CD4-positive, CD25-positive, alpha-beta regulatory T cell (primary cell): ENCODE data around the gene STARD7. TPM values are rescaled to one million over a fixed set of nuclear protein-coding genes. Genes with fewer than 3 reads are reported as not detected.

Experiments used
- ATAC-seq, 2 donors: fragments of 150-1000 bp; cut with Tn5 transposase; one replicate each; pipeline ENCODE4 v1.10.0; 2021; ENCODE audit warnings: low read depth in 2 of 2, moderate number of reproducible peaks in 2 of 2, moderate library complexity in 1 of 2
- DNase-seq, 3 donors: peaks; one replicate each; pipeline versions ENCODE4 v3.0.0 to v3.0.0-alpha.2; 2012 to 2022; ENCODE audit warnings: mixed read lengths in 1 of 3
- H3K27ac ChIP-seq: one replicate; pipeline ENCODE4 v1.7.0; 2013; ENCODE audit warnings: mild to moderate bottlenecking, low read length; ENCODE audit not compliant: insufficient read depth, poor library complexity, severe bottlenecking
- H3K27me3 ChIP-seq: one replicate; pipeline ENCODE4 v1.7.0; 2013; ENCODE audit warnings: low read length; ENCODE audit not compliant: control insufficient read depth, insufficient read depth
- H3K36me3 ChIP-seq: one replicate; pipeline ENCODE4 v1.7.0; 2013; ENCODE audit warnings: mild to moderate bottlenecking, low read length, moderate library complexity; ENCODE audit not compliant: control insufficient read depth, insufficient read depth
- H3K4me1 ChIP-seq: 2 replicates; pipeline ENCODE4 v1.7.0; 2013; ENCODE audit warnings: mild to moderate bottlenecking, low read length; ENCODE audit not compliant: insufficient read depth, control insufficient read depth, poor library complexity, severe bottlenecking
- H3K4me3 ChIP-seq: one replicate; pipeline ENCODE4 v1.7.0; 2013; ENCODE audit warnings: low read depth, mild to moderate bottlenecking, low read length, moderate library complexity
- H3K9me3 ChIP-seq, 2 experiments: 1 replicate in 1 of 2; 2 replicates in 1 of 2; pipeline ENCODE4 v1.7.0; 2013; ENCODE audit warnings: low read length in 2 of 2, mild to moderate bottlenecking in 1 of 2, moderate library complexity in 1 of 2; ENCODE audit not compliant: control insufficient read depth in 2 of 2
- H3K27ac Mint-ChIP-seq, 3 donors: one replicate each; pipeline ENCODE4 v1.8.0; 2020 to 2022; ENCODE audit warnings: mild to moderate bottlenecking in 3 of 3, mixed read lengths in 3 of 3, moderate library complexity in 2 of 3
- H3K27me3 Mint-ChIP-seq: one replicate; pipeline ENCODE4 v1.8.0; 2022; ENCODE audit warnings: mild to moderate bottlenecking, mixed read lengths
- H3K36me3 Mint-ChIP-seq: one replicate; pipeline ENCODE4 v1.8.0; 2020; ENCODE audit warnings: mixed read lengths
- H3K4me1 Mint-ChIP-seq, 4 donors: one replicate each; pipeline ENCODE4 v1.8.0; 2020 to 2022; ENCODE audit warnings: mixed read lengths in 4 of 4, mild to moderate bottlenecking in 1 of 4
- H3K4me3 Mint-ChIP-seq, 4 donors: one replicate each; pipeline ENCODE4 v1.8.0; 2020 to 2022; ENCODE audit warnings: mild to moderate bottlenecking in 4 of 4, mixed read lengths in 4 of 4, moderate library complexity in 3 of 4
- H3K9me3 Mint-ChIP-seq, 7 donors: one replicate each; pipeline ENCODE4 v1.8.0; 2020 to 2022; ENCODE audit warnings: mixed read lengths in 7 of 7, mild to moderate bottlenecking in 3 of 7, moderate library complexity in 2 of 7
- polyA plus RNA-seq, 4 donors: library from polyadenylated mRNA; unstranded; fragments of 300-500 nt; fragmentation: Illumina TruSeq; gene quantifications; one replicate each; pipeline ENCODE4 v1.2.3, GENCODE V29; 2021
- total RNA-seq: library from RNA; stranded (reverse); gene quantifications from one replicate; pipeline ENCODE4 v1.2.3, GENCODE V29; 2022

Gene STARD7
- total and polyA plus RNA-seq, 5 donors from 2014 or later: 97.2 to 208 (median 196) TPM

- Mint-ChIP-seq H3K4me3 (no peak overlapping the region), H3K9me3 (peaks cover 0 to 2% (median 0%) of the 10 kb centered on the region in 7 donors), H3K36me3 (no peaks in the 10 kb centered on the region), H3K27ac (no peak overlapping the region), H3K27me3 (no peaks in the 10 kb centered on the region), H3K4me1 (peaks cover 12 to 25% (median 16%) of the 10 kb centered on the region in 4 donors)
- ATAC-seq: no peak
- Histone ChIP-seq H3K4me3 (no peak overlapping the region), H3K4me1 (no peaks in the 10 kb centered on the region), H3K27ac (no peak overlapping the region), H3K9me3 (no peaks in the 10 kb centered on the region), H3K36me3 (no peaks in the 10 kb centered on the region), H3K27me3 (no peaks in the 10 kb centered on the region)
- no peak for DNase-seq
Observed at GRCh38 chr2:96170626-96171025, 38.0 kb downstream of the STARD7 start.

- peaks cover 0 to 2% (median 0%) of the 10 kb centered on the region in 7 donors for H3K9me3 Mint-ChIP-seq
- no peaks in the 10 kb centered on the region for H3K9me3 ChIP-seq
- H3K27ac Mint-ChIP-seq: no peak overlapping the region
- no peaks in the 10 kb centered on the region for H3K27me3 ChIP-seq
- H3K27me3 Mint-ChIP-seq: no peaks in the 10 kb centered on the region
- H3K4me3 Mint-ChIP-seq: no peak overlapping the region
- peaks cover 2% of the 10 kb centered on the region for H3K4me1 ChIP-seq
- H3K36me3 Mint-ChIP-seq: no peaks in the 10 kb centered on the region
- DNase-seq (no peak), ATAC-seq (no peak)
- no peak overlapping the region for H3K27ac ChIP-seq
- no peak overlapping the region for H3K4me3 ChIP-seq
- peaks cover 12 to 27% (median 17%) of the 10 kb centered on the region in 4 donors for H3K4me1 Mint-ChIP-seq
- H3K36me3 ChIP-seq: no peaks in the 10 kb centered on the region
Observed at GRCh38 chr2:96169868-96170507, 38.6 kb downstream of the STARD7 start.

GRCh38 chr2:96167407-96168013 is 41.1 kb downstream of the STARD7 start:
- H3K27me3 ChIP-seq: no peaks in the 10 kb centered on the region
- no peaks in the 10 kb centered on the region for H3K27me3 Mint-ChIP-seq
- H3K27ac Mint-ChIP-seq: peak overlapping the region in 2 of 3 donors; percentile 68 to 83
- peaks cover 26% of the 10 kb centered on the region for H3K4me1 ChIP-seq
- peaks cover 17 to 41% (median 29%) of the 10 kb centered on the region in 4 donors for H3K4me1 Mint-ChIP-seq
- ATAC-seq (no peak), DNase-seq (no peak)
- no peak overlapping the region for H3K4me3 ChIP-seq
- no peaks in the 10 kb centered on the region for H3K9me3 ChIP-seq
- peaks cover 0 to 2% (median 0%) of the 10 kb centered on the region in 7 donors for H3K9me3 Mint-ChIP-seq
- no peaks in the 10 kb centered on the region for H3K36me3 Mint-ChIP-seq
- H3K4me3 Mint-ChIP-seq: peak overlapping the region in 1 of 4 donors; percentile 56
- no peak overlapping the region for H3K27ac ChIP-seq
- no peaks in the 10 kb centered on the region for H3K36me3 ChIP-seq

GRCh38 chr2:96164459-96165184 is 44.0 kb downstream of the STARD7 start:
- no peaks in the 10 kb centered on the region for H3K36me3 ChIP-seq
- Mint-ChIP-seq H3K27me3 (no peaks in the 10 kb centered on the region), H3K9me3 (peaks cover 0 to 2% (median 0%) of the 10 kb centered on the region in 7 donors), H3K27ac (peak overlapping the region; percentile 97 to 99 (median 98)), H3K4me1 (peaks cover 17 to 62% (median 43%) of the 10 kb centered on the region in 4 donors), H3K36me3 (no peaks in the 10 kb centered on the region), H3K4me3 (peak overlapping the region; percentile 65 to 82 (median 78))
- peak overlapping the region; percentile 41 for H3K4me3 ChIP-seq
- H3K9me3 ChIP-seq: no peaks in the 10 kb centered on the region
- H3K27ac ChIP-seq: peak overlapping the region; percentile 87
- H3K27me3 ChIP-seq: no peaks in the 10 kb centered on the region
- peak in 2 of 3 donors; percentile 63 to 93 for DNase-seq
- H3K4me1 ChIP-seq: peaks cover 39% of the 10 kb centered on the region
- peak; percentile 87 for ATAC-seq

GRCh38 chr2:96163768-96164429 is 44.7 kb downstream of the STARD7 start:
- Mint-ChIP-seq H3K27ac (peak overlapping the region; percentile 97 to 99 (median 98)), H3K36me3 (no peaks in the 10 kb centered on the region), H3K27me3 (no peaks in the 10 kb centered on the region), H3K4me3 (peak overlapping the region; percentile 64 to 80 (median 70)), H3K4me1 (peaks cover 22 to 62% (median 50%) of the 10 kb centered on the region in 4 donors), H3K9me3 (no peaks in the 10 kb centered on the region)
- Histone ChIP-seq H3K36me3 (no peaks in the 10 kb centered on the region), H3K9me3 (no peaks in the 10 kb centered on the region), H3K4me1 (peaks cover 46% of the 10 kb centered on the region), H3K27me3 (no peaks in the 10 kb centered on the region), H3K27ac (peak overlapping the region; percentile 87), H3K4me3 (peak overlapping the region; percentile 41)
- ATAC-seq: peak; percentile 60 to 68
- DNase-seq: peak; percentile 40 to 86 (median 78)

- H3K4me3 Mint-ChIP-seq: peak overlapping the region; percentile 64 to 80 (median 70)
- peaks cover 22 to 67% (median 51%) of the 10 kb centered on the region in 4 donors for H3K4me1 Mint-ChIP-seq
Observed at GRCh38 chr2:96163415-96163767, 45.2 kb downstream of the STARD7 start.

GRCh38 chr2:96161898-96162297 is 46.7 kb downstream of the STARD7 start:
- no peaks in the 10 kb centered on the region for H3K27me3 ChIP-seq
- no peak overlapping the region for H3K4me3 ChIP-seq
- H3K9me3 Mint-ChIP-seq: no peaks in the 10 kb centered on the region
- H3K36me3 ChIP-seq: no peaks in the 10 kb centered on the region
- peaks cover 66% of the 10 kb centered on the region for H3K4me1 ChIP-seq
- no peaks in the 10 kb centered on the region for H3K36me3 Mint-ChIP-seq
- peaks cover 15 to 75% (median 54%) of the 10 kb centered on the region in 4 donors for H3K4me1 Mint-ChIP-seq
- H3K9me3 ChIP-seq: no peaks in the 10 kb centered on the region
- DNase-seq (no peak), ATAC-seq (no peak)
- H3K27me3 Mint-ChIP-seq: no peaks in the 10 kb centered on the region
- peak overlapping the region; percentile 87 for H3K27ac ChIP-seq
- H3K4me3 Mint-ChIP-seq: peak overlapping the region in 2 of 4 donors; percentile 65 to 67
- peak overlapping the region; percentile 94 to 98 (median 97) for H3K27ac Mint-ChIP-seq

More at GRCh38 chr2:96163415-96163767, 45.2 kb downstream of the STARD7 start:
- Mint-ChIP-seq H3K27ac (peak overlapping the region; percentile 97 to 99 (median 98)), H3K27me3 (no peaks in the 10 kb centered on the region), H3K36me3 (no peaks in the 10 kb centered on the region), H3K9me3 (no peaks in the 10 kb centered on the region)
- H3K4me3 ChIP-seq: no peak overlapping the region
- H3K4me1 ChIP-seq: peaks cover 51% of the 10 kb centered on the region
- DNase-seq (no peak), ATAC-seq (no peak)
- H3K9me3 ChIP-seq: no peaks in the 10 kb centered on the region
- H3K27me3 ChIP-seq: no peaks in the 10 kb centered on the region
- H3K36me3 ChIP-seq: no peaks in the 10 kb centered on the region
- H3K27ac ChIP-seq: peak overlapping the region; percentile 87
